C1 segment of cervical spinal cord (tissue), 14 donors: ENCODE results near the gene MYH7B.
A peak's percentile ranks its signal among the peaks of the same experiment; 100 is the strongest.

ENCODE experiments used
- DNase-seq, 14 donors: peaks; one replicate each; lab custom pipeline; 2025; lab: John Stamatoyannopoulos, UW

The MYH7B gene

DNA sequence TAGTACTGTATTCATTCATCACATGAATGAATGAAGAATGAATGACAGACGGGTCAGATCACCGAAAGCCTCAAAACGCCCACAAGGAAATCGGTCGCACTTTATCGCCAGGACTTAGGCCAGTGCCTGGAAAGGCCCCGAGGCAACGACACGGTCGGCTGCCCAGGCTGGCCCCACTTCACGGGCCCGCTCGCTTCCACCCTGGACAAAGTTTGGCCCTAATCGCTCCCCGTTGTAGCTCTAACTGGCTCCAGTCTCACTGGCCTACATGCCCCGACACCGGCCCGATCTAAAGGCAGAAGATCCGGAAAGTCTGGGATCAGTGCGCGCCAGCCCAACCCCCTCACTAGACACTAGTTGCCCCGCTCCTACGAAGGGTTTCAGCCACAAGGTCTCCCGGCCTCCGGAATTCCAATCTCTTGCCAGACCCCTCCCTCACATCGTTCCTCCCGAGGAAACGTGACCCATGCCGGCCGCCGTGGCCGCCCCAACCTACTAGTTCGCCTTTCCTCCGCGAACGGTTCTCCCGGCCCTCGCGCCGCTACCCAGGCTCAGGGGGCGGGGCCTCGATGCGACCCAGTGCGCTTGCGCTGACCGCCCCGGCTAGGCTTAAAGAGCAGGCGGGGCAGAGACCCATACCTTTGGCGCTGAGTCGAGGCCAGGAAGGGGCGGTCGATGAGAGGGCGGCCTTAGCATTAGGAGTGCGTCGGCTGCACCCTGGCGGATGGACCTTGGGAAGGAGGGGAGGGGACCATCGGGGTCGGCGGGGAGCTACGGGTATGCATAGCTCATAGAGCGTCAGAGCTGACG lies at the start of gene MYH7B, which contains the start of gene GSS:
MYH7B (plus strand) TSS at position 638 of the 810 bp plus-strand sequence. CDS start 22,138 bp downstream, outside the sequence.
GSS (minus strand) TSS at position 576 of the 810 bp plus-strand sequence. CDS start 3,954 bp downstream, outside the sequence.
- DNase-seq: peak; percentile 88 to 98 (median 93)

GRCh38 chr20:34907616-34908469 lies 47.8 kb upstream of the MYH7B start:
- peak in 4 of 14 donors; percentile 2 to 28 (median 8) for DNase-seq

GRCh38 chr20:34915131-34915530 lies 40.5 kb upstream of the MYH7B start:
- no peak for DNase-seq

- no peak for DNase-seq
These were observed 39.8 kb upstream of the MYH7B start for GRCh38 chr20:34915749-34916455.

DNA sequence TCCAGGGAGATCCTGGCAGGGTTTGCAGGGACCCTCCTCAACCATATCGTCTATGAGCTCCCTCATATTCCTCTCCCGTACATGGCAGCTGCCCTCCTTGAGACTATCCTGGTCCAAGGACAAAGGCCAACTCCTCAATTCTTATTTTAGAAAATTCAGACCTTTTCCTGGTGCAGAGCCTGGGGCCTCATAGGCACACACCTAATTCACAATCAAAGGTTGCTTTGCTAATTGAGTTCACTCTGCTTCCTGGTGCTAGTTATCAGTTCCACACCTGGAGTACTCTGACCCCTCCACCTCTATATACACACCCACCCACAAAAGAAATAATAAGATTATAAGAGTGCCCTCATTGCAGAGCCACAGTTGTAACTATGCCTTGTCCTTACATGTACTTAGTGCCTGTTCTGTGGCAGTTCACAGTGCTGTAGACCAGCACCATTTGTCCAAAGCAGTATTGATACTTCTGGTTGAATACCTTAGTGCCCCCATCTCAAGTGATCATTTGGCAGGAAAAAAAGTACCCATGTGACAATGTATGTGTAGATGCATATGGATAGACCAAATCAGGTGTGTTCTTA lies 38.8 kb upstream of the MYH7B start:
- DNase-seq: no peak

GRCh38 chr20:34920055-34920454 lies 35.6 kb upstream of the MYH7B start:
- no peak for DNase-seq

GRCh38 chr20:34921436-34921835 lies 34.2 kb upstream of the MYH7B start:
- DNase-seq: no peak

- DNase-seq: peak in 1 of 14 donors; percentile 9
These were observed 32.9 kb upstream of the MYH7B start for GRCh38 chr20:34922654-34923381.

- no peak for DNase-seq
These were observed 32.3 kb upstream of the MYH7B start for GRCh38 chr20:34923414-34923813.

DNA sequence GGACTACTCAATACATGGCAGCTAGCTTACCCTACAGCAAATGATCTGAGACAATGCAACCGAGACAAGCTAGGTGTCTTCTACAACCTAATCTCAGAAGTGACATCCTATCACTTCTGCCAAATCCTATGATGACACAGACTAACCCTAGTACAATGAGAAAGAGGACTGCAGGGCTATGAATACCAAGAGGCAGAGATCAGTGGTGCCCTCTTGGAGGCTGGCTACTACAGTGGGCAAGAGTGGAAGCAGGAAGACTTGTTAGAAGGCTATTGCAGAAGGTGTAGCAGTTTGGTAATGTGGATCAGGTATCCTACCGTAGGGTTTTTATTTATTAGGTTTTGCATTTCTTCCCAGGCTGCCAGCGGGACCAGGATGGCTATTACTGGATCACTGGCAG lies 30.3 kb upstream of the MYH7B start:
- DNase-seq: no peak

DNA sequence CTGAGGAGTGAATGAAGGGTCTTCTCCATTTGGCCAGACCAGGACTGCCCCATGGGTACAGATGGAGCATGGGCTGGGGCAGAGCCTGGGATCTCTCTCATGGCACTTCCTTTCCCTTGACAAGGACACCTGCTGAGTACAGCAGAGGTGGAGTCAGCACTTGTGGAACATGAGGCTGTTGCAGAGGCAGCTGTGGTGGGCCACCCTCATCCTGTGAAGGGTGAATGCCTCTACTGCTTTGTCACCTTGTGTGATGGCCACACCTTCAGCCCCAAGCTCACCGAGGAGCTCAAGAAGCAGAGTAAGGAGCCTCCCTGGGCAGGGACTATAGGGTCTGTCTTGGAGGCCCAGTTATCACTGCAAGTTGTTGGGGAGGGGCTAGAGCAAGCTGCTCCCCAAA lies 29.7 kb upstream of the MYH7B start:
- DNase-seq: no peak

DNA sequence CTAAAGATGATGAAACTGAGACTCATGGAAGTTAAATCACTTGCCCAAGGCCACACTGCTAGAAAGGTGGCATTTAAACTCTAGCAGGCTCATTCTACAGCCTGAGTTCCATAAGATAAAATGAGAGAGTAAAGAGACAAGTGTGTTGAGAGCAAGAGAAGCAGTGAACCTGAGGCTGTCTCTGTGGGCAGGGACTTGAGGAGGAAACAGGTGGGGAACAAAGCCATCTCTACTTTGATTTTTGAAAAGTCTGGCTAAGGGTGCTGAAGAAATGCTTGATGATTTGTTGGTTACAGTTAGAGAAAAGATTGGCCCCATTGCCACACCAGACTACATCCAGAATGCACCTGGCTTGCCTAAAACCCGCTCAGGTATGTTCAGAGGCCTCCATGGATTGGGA lies 29.1 kb upstream of the MYH7B start:
- DNase-seq: no peak

- no peak for DNase-seq
These were observed 27.9 kb upstream of the MYH7B start for GRCh38 chr20:34927736-34928135.

DNA sequence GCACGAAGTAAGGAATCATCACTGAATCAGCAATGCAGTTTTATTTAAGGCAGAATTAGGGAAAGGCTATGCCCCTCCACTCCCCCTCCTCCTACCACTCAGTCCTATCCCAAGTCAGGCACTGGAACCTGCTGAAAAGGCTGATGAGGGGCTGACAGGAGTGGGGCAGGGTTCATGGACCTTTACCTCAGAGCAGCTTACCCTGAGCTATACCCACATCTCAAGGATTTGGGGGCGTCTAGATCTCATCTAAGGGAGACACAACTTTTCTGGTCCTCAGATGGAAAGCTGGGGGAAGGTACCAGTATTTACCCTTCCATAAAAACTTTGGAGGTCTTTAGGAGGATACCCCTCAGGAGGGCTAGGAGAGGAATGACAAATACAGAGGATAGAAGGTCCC lies 27.3 kb upstream of the MYH7B start:
- DNase-seq: no peak

- DNase-seq: no peak
These were observed 23.9 kb upstream of the MYH7B start for GRCh38 chr20:34931771-34932170.

DNA sequence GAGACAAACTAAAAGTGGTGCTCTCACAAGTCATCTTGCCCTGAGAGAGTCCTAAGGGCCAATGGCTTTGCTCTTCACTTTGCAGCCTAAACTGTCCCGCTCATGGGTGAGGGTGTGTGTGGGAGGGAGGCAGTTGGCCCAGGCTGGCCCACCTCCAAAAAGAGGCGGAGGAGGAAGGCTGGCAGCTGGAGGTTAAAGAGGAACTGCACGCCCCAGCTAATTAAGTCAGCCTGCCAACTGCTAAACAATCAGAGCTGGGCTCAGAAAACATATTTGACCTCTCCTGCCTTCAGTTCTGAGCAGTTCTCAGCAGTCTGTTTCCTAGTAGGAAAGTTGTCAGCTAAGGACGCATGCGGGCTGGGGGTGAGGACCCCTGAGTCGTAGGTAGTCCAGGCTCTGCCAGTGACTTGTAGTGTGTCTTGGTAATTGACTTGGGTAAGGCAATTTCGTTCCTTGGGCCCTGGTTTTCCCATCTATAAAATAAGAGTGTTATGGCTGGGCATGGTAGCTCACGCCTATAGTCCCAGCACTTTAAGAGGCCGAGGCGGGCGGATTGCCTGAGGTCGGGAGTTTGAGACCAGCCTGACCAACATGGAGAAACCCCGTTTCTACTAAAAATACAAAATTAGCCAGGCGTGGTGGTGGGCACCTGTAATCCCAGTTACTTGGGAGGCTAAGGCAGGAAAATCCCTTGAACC lies 17.1 kb upstream of the MYH7B start:
- peak in 9 of 14 donors; percentile 3 to 44 (median 12) for DNase-seq

DNA sequence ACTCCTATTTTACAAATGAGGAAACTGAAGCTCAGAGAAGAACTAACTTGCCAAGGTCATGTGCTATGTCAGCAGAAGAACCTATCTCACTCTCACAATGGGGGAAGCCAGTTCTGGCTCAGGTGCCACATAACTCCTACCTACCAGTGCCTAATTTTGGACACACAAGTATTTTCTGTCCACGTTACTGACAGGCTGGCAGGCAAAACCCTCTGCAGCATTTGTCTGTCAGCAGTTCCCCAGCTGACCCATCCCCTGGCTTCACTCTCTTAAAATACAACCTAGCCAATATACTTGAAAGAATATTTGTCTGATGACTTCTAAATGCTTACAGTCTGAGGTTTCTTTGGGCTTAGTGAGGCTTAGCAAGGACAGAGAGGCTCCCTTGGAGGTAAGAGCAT lies 15.6 kb upstream of the MYH7B start:
- no peak for DNase-seq

DNA sequence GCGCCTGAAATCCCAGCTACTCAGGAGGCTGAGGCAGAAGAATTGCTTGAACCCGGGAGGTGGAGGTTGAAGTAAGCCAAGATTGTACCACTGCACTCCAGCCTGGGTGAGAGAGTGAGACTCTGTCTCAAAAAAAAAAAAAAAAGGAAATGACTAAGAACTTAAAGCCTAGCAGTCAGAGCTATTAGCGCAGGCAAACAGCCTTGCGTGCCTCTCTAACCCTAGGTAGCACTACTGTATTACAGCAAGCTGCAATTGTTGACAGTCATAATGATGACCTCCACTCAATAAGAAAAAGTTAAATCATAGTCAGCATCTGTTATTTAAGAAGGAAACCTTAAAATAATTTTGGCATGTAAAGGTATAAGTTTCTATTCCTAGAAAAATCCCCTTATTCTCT lies 14.4 kb upstream of the MYH7B start:
- DNase-seq: no peak

DNA sequence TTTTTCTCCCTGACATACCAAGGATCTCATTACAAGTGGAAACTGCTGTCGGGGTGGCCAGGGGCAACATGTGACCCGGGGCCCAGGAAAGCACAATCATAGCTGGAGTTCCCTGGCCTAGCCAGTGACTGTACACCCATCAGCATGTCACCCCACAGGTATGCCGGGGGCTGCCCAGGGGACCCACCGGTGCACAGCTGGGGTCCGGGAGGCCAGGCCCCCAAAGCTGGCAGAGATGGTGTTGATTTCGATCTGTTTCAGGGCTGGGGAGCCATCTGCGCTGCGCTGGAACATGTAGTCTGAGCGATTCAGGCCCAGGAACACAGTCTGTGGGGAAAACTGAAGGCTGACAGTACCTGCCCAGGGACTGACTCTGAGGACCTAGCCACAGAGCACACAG lies 13.4 kb upstream of the MYH7B start:
- no peak for DNase-seq
